ENCODE data around the gene DENND1C.
"Not testable (repeated sequence)": the region's sequence is repeated elsewhere in the genome, so short reads cannot be mapped to it uniquely, and the experiment has no call there.

DENND1C gene

DNA sequence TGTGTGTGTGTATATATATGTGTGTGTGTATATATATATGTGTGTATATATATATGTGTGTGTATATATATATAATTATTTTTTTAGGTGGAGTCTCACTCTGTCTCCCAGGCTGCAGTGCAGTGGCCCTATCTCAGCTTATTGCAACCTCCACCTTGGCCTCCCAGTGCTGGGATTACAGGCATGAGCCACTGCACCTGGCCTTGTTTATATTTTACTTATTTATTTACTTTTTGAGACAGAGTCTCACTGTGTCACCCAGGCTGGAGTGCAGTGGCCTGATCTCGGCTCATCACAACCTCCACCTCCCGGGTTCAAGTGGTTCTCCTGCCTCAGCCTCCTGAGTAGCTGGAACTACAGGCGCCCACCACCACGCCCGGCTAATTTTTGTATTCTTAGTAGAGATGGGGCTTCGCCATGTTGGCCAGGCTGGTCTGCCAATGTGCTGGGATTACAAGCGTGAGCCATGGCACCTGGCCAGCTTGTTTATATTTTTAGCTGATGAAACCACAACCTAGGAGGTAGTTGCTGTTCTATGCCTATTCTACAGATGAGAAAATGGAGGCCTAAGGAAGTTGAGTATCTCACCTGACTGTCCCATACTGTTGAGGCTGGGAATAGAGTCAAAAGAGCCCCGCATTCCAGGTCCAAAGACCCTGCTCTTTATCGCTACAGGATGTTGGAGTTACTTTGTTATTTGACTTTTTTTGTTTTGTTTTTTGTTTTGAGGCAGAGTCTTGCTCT lies 26.6 kb upstream of the DENND1C start:
- in situ Hi-C loops (cut with MboI; ENCODE audit: low sequenced_read_pairs): not testable (repeated sequence)

DNA sequence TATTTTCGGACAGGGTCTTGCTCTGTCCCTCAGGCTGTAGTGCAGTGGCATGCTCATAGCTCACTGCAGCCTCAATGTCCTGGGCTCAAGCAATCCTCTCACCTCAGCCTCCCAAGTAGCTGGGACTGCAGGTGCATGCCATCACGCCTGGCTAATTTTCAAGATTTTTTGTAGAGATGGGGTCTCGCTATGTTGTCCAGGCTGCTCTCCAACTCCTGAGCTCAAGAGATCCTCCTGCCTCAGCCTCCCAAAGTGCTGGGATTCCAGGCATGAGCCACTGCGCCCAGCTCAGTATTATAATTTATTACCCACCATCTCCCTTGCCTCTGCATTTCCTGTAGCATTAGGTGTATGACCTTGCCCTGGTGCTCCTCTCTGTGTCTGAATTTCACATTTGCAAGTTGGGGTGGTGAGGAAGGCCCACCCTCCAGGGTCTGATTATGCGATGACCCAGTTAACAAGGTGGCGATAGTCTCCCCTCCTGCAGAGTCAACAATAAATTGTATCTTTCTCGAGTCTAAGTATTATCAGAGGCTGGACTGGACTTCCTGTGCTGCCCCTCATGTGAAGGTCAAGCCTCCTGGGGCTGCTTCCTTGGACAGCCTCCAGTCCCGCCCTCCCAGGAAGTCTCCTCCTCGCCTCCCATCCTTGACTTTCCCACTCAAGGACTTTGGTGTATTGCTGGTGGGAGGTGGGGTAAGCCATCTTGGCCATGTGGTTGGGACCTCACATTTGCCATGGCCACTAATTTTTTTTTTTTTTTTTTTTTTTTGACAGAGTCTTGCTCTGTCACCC lies 22.0 kb upstream of the DENND1C start:
- in situ Hi-C loops (cut with MboI; ENCODE audit: low sequenced_read_pairs): no loop called here

DNA sequence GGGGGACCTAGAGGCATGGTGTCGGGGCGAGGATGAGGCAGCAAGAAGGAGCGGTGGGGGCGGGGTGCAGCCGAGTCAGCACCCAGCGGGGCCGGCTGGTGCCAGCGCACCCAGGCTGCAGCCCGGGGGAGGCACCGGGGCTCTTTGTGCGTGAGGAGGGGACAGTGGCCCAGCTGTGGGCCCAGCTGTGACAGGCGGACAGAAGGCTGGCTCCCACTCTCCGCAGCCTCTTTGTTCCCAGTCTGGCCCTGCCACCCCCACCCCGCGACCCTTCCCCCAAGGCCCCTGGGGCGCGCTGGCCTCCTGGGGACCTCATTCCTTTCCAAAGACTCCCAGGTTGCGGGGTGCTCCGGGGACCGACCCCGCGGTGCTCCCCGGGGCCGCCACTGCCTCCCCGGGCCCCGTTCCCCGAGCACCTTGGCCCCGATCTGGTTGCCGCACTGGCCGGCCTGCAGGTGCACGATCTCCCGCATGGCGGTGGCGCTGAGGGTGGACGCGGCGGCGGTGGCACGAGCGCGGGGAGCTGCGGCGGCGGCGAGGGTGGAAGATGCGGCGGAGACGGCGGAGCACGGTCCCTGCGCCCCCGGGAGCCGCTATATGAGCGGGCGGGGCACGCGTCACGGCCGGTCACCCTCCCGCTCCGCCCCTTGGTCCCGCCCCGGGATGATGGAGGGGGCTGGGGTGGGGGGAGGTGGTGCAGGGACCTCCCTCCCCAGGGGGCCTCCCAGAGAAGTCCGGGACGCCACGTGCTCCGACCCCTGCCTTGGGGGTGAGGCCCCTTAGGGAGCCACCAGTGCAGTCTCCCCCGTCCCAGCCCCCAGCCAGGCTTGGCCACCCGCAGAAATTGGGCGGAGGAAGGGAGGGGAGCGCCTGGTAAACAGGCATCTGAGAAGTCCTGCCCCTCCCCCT lies 20.4 kb upstream of the DENND1C start, which contains the start of gene TUBB4A:
TSS of gene TUBB4A (minus strand) at position 570 of the 909 bp plus-strand sequence. CDS start at position 473, 97 bp downstream.
- in situ Hi-C loops (cut with MboI; ENCODE audit: low sequenced_read_pairs): no loop called here

- in situ Hi-C loops (cut with MboI; ENCODE audit: low sequenced_read_pairs): no loop called here
These were observed 19.5 kb upstream of the DENND1C start for GRCh38 chr19:6500837-6501739.

DNA sequence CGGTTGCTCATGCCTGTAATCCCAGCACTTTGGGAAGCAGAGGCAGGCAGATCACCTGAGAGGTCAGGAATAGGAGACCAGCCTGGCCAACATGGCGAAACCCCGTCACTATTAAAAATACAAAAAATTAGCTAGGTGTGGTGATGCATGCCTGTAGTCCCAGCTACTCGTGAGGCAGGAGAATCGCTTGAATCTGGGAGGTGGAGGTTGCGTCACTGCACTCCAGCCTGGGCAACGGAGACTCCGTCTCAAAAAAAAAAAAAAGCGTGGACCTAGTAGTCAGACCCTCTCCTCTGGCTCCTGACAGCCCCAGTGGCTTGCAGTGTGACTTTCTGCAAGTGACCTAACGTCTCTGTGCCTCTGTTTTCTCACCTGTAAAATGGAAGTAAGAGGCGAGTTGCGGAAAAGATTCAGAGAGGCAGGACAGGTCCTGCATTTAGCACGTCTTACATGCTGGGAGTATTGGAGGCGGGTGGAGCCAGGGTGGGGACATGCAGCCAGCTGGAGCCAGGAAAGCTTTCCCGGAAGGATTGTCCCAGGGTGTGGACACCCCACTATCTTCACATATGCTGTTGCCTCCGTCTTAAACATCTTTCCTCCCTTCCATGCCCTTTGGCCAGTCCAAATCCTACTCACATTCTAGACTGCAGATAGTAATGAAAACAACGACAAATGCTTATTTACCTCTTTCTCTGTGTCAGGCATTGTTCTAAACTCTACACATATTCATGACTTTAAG lies 17.6 kb upstream of the DENND1C start:
- in situ Hi-C loops (cut with MboI; ENCODE audit: low sequenced_read_pairs): no loop called here

- in situ Hi-C loops (cut with MboI; ENCODE audit: low sequenced_read_pairs): no loop called here
These were observed 16.9 kb upstream of the DENND1C start for GRCh38 chr19:6498294-6499036.

DNA sequence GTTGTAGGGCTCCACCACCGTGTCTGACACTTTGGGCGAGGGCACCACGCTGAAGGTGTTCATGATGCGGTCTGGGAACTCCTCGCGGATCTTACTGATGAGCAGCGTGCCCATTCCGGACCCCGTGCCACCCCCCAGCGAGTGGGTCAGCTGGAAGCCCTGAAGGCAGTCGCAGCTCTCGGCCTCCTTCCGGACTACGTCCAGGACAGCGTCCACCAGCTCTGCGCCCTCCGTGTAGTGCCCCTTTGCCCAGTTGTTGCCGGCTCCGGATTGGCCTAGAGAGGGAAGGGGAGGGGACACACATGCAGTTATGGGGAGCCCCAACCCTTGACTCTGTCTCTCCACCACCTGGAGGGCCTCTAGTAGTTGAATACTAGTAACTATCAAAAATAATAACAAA lies 14.4 kb upstream of the DENND1C start:
- in situ Hi-C loops (cut with MboI; ENCODE audit: low sequenced_read_pairs): no loop called here

- in situ Hi-C loops (cut with MboI; ENCODE audit: low sequenced_read_pairs): no loop called here
These were observed 12.9 kb upstream of the DENND1C start for GRCh38 chr19:6494438-6495036.

GRCh38 chr19:6491802-6492592 lies 10.4 kb upstream of the DENND1C start:
- in situ Hi-C loops (cut with MboI; ENCODE audit: low sequenced_read_pairs): no loop called here

GRCh38 chr19:6490134-6490533 lies 8.5 kb upstream of the DENND1C start:
- in situ Hi-C loops (cut with MboI; ENCODE audit: low sequenced_read_pairs): no loop called here

DNA sequence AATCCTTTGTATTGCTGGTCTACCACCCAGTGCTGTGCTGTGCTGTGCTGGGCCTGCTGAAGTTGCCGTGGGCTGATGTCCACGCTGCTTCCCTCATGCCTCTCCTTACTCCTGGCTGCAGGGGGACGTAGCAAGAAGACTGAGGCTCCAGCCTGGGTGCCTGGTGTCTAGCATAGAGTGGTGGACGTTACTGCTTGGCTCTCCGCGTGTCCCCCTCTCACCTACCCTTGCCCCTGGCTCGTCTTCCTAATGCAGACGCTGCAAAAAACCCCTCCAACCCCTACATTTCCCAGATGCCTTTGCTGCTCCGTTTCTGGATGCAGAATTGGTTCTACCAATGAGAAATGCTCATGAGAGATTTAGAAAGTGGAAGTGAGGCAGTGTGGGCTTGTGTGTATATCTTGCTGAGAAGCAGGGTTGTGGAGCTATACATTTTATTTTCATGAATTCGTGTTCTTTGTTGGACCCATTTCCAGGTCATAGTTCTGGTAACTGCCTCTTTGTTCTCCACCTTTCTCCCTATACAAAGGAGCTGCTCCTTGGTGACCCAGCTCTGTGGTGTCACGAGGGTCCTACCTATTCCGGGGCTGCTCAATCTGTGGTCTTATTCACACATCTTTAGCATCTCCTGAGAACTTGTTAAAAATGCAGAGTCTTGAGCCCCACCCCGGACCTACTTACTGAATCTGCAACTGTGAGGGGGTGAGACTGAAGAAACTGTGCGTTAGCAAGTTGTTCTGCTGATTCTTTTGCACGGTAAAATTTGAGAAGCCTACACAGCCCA lies 7.9 kb upstream of the DENND1C start:
- in situ Hi-C loops (cut with MboI; ENCODE audit: low sequenced_read_pairs): no loop called here

GRCh38 chr19:6484831-6485230 lies 3.2 kb upstream of the DENND1C start:
- in situ Hi-C loops (cut with MboI; ENCODE audit: low sequenced_read_pairs): no loop called here

DNA sequence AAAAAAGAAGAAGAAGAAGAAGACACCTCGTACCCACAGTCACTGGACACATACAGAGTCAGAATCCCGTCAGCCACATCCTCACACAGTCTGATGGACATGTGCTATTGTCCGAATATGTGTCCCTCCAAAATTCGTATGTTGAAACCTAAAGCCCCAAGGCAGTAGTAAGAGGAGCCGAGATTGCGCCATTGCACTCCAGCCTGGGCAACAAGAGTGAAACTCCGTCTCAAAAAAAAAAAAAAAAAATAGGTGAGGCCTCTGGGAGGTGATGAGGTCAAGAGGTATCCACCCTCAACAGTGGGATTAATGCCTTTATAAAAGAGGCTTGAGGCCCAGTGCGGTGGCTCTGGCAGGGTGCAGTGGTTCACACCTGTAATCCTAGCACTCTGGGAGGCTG lies 2.6 kb upstream of the DENND1C start:
- in situ Hi-C loops (cut with MboI; ENCODE audit: low sequenced_read_pairs): no loop called here

DNA sequence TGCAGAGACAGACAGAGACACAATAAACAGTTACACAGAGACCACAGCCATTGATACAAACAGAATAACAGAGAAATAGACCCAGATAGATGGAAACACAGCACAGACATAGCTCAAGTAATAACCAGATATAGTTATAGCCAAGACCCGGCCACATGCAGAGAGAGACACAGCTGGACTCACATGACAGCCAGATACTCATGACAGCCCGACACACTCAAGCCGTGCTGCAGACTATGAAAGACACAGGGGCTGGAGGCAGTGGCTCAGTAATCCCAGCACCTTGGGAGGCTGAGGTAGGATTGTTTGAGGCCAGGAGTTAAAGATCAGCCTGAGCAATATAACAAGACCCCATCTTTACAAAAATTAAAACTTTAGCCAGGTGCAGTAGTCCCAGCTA lies 1.6 kb upstream of the DENND1C start:
- in situ Hi-C loops (cut with MboI; ENCODE audit: low sequenced_read_pairs): no loop called here

DNA sequence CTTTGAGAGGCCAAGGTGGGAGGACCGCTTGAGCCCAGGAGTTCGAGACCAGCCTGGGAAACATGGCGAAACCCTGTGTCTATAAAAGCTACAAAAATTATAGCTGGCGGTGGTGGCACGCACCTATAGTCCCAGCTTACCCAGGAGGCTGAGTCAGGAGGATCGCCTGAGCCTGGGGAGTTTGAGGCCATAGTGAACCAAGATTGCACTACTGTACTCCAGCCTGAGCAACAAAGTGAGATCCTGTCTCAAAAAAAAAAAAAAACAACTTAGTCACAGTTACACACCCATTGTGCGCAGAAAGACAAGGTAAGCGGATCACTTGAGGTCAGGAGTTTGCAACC lies 728 bp upstream of the DENND1C start:
- in situ Hi-C loops (cut with MboI; ENCODE audit: low sequenced_read_pairs): no loop called here

DNA sequence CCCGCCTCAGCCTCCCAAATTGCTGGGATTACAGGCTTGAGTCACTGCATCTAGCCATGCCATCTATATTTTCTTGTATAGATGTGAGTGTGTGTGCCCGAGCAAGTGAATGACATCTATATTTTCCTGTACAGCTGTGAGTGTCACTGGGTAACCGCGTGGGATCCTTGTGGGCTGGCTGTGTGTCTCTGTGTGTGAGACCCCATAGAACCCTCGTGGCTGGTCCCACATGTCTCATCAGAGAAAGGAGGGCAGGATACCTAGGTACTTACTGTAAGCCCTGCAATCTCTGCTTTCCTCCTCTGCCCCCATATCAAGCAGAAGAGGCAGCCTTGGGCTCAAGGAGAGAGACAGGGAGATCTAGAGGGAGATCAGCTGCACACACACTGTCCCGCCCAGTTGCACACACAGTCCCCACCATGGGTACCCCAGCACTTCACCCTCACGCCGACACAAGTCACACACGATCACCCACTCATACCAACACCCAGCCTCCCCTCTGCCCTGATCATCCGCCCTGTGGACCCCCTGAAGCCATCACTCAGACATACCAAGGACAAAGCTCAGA lies 655 bp downstream of the DENND1C start:
- in situ Hi-C loops (cut with MboI; ENCODE audit: low sequenced_read_pairs): no loop called here
